Hematopoietic multipotent progenitor cell (in vitro differentiated cells): Measurements from ENCODE around the gene G6PD. TPM values are rescaled to one million over a fixed set of nuclear protein-coding genes. Genes with fewer than 3 reads are reported as not detected.

ENCODE experiments used
- DNase-seq, 3 donors: peaks; one replicate each; pipeline ENCODE4 v3.0.0-alpha.2; 2011 to 2015; ENCODE audit warnings: low read depth in 2 of 3, low spot score in 2 of 3
- small RNA-seq: library from RNA; depleted of rRNA; stranded (forward); fragments of <200 nt; gene quantifications from one replicate; pipeline ENCODE3, GENCODE V24; 2012
- total RNA-seq: library from RNA; depleted of rRNA; stranded (reverse); fragments of >200 nt; gene quantifications from one replicate; pipeline ENCODE4 v1.2.3, GENCODE V29; 2012

Gene G6PD
- total RNA-seq, 1 donor = 110 TPM

GRCh38 chrX:154488336-154489075, 58.1 kb downstream of the G6PD start:
- DNase-seq = no peak

GRCh38 chrX:154487518-154488290, 58.9 kb downstream of the G6PD start:
- DNase-seq = no peak

GRCh38 chrX:154486396-154487207, 60.0 kb downstream of the G6PD start, which contains the start of gene UBL4A:
Gene UBL4A, minus strand, starts transcription at chrX:154486615. Its CDS starts 31 bp downstream, at chrX:154486584.
- DNase-seq = peak in 2 of 3 donors; percentile 58 to 64

GRCh38 chrX:154486052-154486395, 60.6 kb downstream of the G6PD start:
- peak in 1 of 3 donors; percentile 15 for DNase-seq

GRCh38 chrX:154485150-154486051, 61.2 kb downstream of the G6PD start:
- DNase-seq = no peak

GRCh38 chrX:154484255-154485149, 62.1 kb downstream of the G6PD start:
- DNase-seq = no peak

GRCh38 chrX:154483325-154483724, 63.3 kb downstream of the G6PD start:
- DNase-seq = no peak

- no peak for DNase-seq
These were observed 63.9 kb downstream of the G6PD start for GRCh38 chrX:154482786-154483185.

GRCh38 chrX:154481911-154482601, 64.6 kb downstream of the G6PD start:
- DNase-seq = no peak

Small RNAs within 50 kb of the gene (small RNA-seq; reads per million reads assigned to genes)
- gene RN7SL697P = not detected

Other genes starting within 250 kb of the G6PD start
- 868 TPM for gene FLNA, start 172.2 kb downstream of the G6PD start, total RNA-seq
- gene EMD, start 167.6 kb downstream of the G6PD start, total RNA-seq = 24.5 TPM
- gene RPL10, start 148.5 kb downstream of the G6PD start, total RNA-seq = 7,558 TPM
- gene DNASE1L1, start 137.6 kb downstream of the G6PD start, total RNA-seq = 89.7 TPM
- 42.3 TPM for gene TAFAZZIN, start 135.3 kb downstream of the G6PD start, total RNA-seq
- gene ATP6AP1, start 118.2 kb downstream of the G6PD start, total RNA-seq = 95.1 TPM
- 85.9 TPM for gene GDI1, start 109.7 kb downstream of the G6PD start, total RNA-seq
- 10.5 TPM for gene FAM50A, start 102.7 kb downstream of the G6PD start, total RNA-seq
- gene PLXNA3, start 88.6 kb downstream of the G6PD start, total RNA-seq = 12.1 TPM
- 47.1 TPM for gene LAGE3, start 67.6 kb downstream of the G6PD start, total RNA-seq
- 54.4 TPM for gene UBL4A, start 60.2 kb downstream of the G6PD start, total RNA-seq
- 37.2 TPM for gene SLC10A3, start 56.2 kb downstream of the G6PD start, total RNA-seq
- 43.9 TPM for gene FAM3A, start 30.6 kb downstream of the G6PD start, total RNA-seq
- gene IKBKG, start 774 bp upstream of the G6PD start, total RNA-seq = 13.2 TPM
- gene CTAG1A, start 38.3 kb upstream of the G6PD start, total RNA-seq = not detected
- gene CTAG1B, start 72.4 kb upstream of the G6PD start, total RNA-seq = not detected
- not detected for gene CTAG2, start 106.7 kb upstream of the G6PD start, total RNA-seq
- gene GAB3, start 204.2 kb upstream of the G6PD start, total RNA-seq = 49.5 TPM
- gene DKC1, start 216.0 kb upstream of the G6PD start, total RNA-seq = 45.2 TPM